Fibroblast of pulmonary artery (primary cell): Measurements from ENCODE around the gene PUDP.
A peak's percentile ranks its signal among the peaks of the same experiment; 100 is the strongest.

Experiments used
- DNase-seq: peaks from one replicate; pipeline ENCODE4 v3.0.0-alpha.2; 2010; ENCODE audit warnings: low read depth
- H3K4me3 ChIP-seq: replicated peaks from 2 replicates; pipeline ENCODE4 v1.5.1; 2011; ENCODE audit warnings: low read depth, mild to moderate bottlenecking, control low read depth, low read length, moderate library complexity
- TF ChIP-seq, protein P1 (sequence below): IDR thresholded peaks from 2 replicates; pipeline ENCODE4 v1.5.1; 2011; ENCODE audit warnings: mild to moderate bottlenecking, control low read depth, low read length, inconsistent platforms; ENCODE audit errors: missing control alignments

The PUDP gene

DNA sequence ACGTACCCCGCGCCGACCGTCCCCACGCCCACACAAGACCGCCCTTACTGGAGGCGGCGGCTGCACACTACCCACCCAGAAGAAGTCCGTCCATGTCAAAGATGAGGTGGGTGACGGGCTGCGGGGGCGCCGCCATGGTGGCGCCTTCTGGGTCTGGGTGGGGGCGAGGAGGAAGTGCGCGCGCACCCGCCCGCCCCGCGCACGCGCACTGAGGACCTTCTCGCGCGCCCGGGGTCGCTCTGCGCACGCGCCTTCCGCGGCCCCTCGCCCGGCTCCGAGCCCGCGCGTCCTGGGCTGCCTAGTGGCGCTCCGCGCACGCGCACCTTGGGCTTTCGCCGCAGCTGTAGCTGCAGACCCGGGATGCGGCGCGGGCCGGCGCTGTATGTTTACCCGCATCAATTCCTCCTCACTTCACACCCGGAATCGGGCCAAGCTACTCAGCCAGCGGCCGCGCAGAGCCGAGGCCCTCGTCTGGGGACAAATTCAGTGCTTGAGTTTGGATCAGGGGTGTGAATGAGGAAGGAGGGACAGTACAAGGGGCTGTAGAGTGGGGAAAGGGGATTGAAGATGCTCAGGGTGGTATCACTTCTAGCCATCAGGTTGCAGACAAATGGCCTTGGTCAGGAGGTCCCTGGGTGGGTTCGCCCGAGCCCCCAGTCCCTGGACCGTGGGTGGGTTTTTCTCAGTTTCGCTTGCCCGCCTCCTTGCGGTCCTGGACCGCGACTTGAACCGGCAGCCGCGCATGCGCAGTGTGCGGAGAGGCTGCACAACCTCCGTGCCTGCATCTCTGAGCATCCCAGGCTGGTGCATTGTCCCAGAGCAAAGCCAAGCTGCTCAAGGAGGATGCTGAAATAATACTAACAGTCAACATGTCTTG, at the start of gene PUDP:
PUDP (minus strand) TSS at position 176 of the 877 bp plus-strand sequence; CDS start at position 136, 40 bp downstream.
- TF ChIP-seq, protein P1, sequence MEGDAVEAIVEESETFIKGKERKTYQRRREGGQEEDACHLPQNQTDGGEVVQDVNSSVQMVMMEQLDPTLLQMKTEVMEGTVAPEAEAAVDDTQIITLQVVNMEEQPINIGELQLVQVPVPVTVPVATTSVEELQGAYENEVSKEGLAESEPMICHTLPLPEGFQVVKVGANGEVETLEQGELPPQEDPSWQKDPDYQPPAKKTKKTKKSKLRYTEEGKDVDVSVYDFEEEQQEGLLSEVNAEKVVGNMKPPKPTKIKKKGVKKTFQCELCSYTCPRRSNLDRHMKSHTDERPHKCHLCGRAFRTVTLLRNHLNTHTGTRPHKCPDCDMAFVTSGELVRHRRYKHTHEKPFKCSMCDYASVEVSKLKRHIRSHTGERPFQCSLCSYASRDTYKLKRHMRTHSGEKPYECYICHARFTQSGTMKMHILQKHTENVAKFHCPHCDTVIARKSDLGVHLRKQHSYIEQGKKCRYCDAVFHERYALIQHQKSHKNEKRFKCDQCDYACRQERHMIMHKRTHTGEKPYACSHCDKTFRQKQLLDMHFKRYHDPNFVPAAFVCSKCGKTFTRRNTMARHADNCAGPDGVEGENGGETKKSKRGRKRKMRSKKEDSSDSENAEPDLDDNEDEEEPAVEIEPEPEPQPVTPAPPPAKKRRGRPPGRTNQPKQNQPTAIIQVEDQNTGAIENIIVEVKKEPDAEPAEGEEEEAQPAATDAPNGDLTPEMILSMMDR, result no peak
- DNase-seq, result peak; percentile 81
- peak within 1 kb of the TSS; percentile 87 for H3K4me3 ChIP-seq

DNA sequence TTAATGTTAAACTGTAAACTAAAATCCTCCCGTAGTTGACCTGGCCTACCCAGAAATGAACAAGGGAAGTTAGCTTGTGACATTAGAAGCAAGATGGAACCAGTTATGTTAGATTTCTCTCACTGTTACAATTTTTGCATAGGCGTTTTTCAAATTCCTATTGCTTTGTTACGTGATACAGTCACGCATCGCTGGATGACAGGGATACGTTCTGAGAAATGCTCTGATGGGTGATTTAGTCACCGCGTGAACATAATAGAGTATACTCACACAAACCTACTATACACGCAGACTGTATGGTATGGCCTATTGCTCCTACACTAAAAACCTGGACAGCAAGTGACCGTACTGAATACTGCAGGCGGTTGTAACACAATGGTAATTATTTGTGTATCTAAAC, 46.7 kb upstream of the PUDP start:
- no peak for DNase-seq
- H3K4me3 ChIP-seq, result no peak overlapping the region
- TF ChIP-seq, protein P1, result no peak

DNA sequence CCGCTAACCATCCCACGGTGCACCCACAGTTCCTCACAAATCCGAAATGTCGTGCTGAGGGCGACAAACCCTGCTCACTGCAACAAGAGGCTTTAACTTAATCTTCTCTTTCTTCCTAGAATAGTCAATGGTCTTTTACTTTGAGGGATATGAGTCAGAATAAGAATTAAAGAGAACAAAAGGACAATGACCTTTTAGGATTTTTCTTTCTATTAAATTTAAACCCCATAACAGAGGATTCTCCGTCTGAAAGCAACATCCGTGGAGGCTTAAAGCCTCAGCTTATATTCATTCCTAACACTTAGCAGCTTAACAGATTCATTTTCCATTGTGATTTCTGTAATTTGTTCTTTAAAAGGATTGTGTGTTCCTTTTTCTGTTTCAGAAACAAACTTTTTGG, 44.9 kb upstream of the PUDP start:
- no peak overlapping the region for H3K4me3 ChIP-seq
- DNase-seq, result no peak
- TF ChIP-seq, protein P1, result no peak

DNA sequence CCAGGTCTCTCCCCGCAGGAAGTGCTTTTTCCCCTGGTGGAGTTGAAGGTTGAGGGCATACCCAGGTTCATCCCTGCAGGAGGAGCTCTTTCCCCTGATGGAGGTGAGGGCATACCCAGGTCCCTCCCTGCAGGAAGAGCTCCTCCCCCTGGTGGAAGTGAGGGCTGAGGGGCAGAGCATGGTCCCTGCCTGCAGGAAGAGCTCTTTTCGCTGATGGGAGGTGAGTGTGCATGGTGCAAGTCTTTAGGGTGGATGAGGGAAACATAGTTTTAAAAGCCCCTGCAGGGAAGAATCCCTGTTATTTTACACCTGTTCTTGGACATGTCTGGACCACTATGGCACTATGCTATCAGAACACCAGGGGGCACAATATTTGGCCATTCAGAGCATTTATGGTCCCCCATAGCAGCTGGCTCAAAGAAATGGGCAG, 43.7 kb upstream of the PUDP start:
- TF ChIP-seq, protein P1, result no peak
- DNase-seq, result no peak
- H3K4me3 ChIP-seq, result no peak overlapping the region

DNA sequence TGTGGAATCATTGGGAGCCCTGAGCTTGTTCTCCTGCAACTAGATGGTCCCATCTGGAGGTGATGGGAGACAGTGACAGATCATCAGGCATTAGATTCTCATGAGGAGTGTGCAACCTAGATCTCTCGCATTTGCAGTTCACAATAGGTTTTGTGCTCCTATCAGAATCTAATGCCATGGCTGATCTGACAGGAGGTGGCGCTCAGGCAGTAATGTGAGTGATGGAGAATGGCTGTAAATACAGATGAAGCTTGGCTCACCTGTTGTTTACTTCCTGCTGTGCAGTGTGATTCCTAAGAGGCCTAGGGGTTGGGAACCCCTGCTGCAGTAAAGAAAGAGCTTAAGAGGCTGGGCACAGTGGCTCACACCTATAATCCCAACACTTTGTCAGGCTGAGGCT, 42.2 kb upstream of the PUDP start:
- no peak overlapping the region for H3K4me3 ChIP-seq
- TF ChIP-seq, protein P1, result no peak
- no peak for DNase-seq

DNA sequence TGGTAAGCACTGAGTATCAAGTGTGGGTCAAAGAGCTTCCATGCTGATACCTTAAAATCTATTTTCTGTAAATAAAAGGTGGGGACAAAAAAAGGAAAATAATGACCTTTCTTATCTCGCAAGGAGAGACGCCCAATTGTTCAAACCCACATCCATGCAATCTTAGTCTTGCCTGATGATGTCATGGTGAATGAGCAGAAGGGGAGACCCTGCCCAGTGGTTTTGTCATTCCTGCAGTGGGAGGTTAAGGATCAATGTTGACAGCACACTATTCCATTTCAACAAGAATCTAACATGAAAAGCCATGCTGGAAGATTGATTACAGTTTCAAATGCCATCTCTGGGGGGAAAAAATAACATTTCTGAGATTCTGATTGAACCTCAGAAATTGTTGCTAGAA, 40.7 kb upstream of the PUDP start:
- no peak for DNase-seq
- TF ChIP-seq, protein P1, result no peak
- H3K4me3 ChIP-seq, result no peak overlapping the region

DNA sequence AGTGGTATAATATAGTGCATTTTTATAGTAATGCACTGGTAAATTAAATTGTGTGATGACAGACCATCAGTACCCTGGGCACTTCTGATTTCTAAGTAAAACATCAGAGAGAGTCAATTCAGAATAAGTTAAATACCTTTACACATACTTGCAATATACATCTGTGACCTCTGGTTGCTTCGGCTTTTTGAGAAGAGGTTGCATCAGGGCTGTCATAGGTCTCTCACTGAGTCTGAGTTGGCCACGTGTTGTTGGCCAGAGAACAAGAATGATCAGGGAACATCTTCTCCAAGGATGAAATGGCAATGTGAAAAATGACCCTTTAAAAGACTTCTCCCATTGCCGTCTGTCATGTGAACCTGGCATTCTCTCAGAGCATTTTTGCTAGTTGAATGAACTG, 36.9 kb upstream of the PUDP start:
- no peak for DNase-seq
- no peak overlapping the region for H3K4me3 ChIP-seq
- TF ChIP-seq, protein P1, result no peak
